IMR-90 (cell line): ENCODE data around the gene PROCA1.

Experiments
- BHLHE40 ChIP-seq: fragments of 150-350 bp; IDR thresholded peaks from 2 replicates; pipeline ENCODE4 v1.6.1; 2016; ENCODE audit warnings: mild to moderate bottlenecking, low read depth, low read length
- CEBPB ChIP-seq: IDR thresholded peaks from 2 replicates; pipeline ENCODE4 v1.6.1; 2012; ENCODE audit warnings: low read depth, low read length, improper control_type of control experiment
- CTCF ChIP-seq: conservative IDR thresholded peaks from 2 replicates; pipeline ENCODE4 v1.5.1; 2012; ENCODE audit warnings: mild to moderate bottlenecking, low read depth, low read length, improper control_type of control experiment
- ELK1 ChIP-seq: fragments of 150-350 bp; IDR thresholded peaks from 2 replicates; pipeline ENCODE4 v1.6.1; 2016; ENCODE audit warnings: low read depth, mild to moderate bottlenecking, low read length, moderate library complexity, borderline replicate concordance
- MAFK ChIP-seq: IDR thresholded peaks from 2 replicates; pipeline ENCODE4 v1.6.1; 2012; ENCODE audit warnings: low read depth, low read length, improper control_type of control experiment
- MAZ ChIP-seq: IDR thresholded peaks from 2 replicates; pipeline ENCODE4 v1.6.1; 2012; ENCODE audit warnings: low read depth, mild to moderate bottlenecking, low read length, improper control_type of control experiment, moderate library complexity, borderline replicate concordance
- NFE2L2 ChIP-seq: fragments of 150-350 bp; IDR thresholded peaks from 2 replicates; pipeline ENCODE4 v1.6.1; 2016; ENCODE audit warnings: low read depth, mild to moderate bottlenecking, low read length
- POLR2A ChIP-seq: IDR thresholded peaks from 2 replicates; pipeline ENCODE4 v1.6.1; 2012; ENCODE audit warnings: mild to moderate bottlenecking, low read depth, low read length
- RAD21 ChIP-seq: IDR thresholded peaks from 2 replicates; pipeline ENCODE4 v1.6.1; 2012; ENCODE audit warnings: low read length, improper control_type of control experiment
- RFX5 ChIP-seq: IDR thresholded peaks from 2 replicates; pipeline ENCODE4 v1.8.0; 2012; ENCODE audit warnings: low read depth, mild to moderate bottlenecking, low read length, moderate library complexity
- USF2 ChIP-seq: fragments of 150-350 bp; IDR thresholded peaks from 2 replicates; pipeline ENCODE4 v1.6.1; 2017; ENCODE audit warnings: mild to moderate bottlenecking, antibody characterized with exemption, low read length, low read depth

GRCh38 chr17:28750178-28751047, 38.7 kb upstream of the PROCA1 start:
- peak; percentile 100 for TF ChIP-seq CTCF
- peak; percentile 85 for TF ChIP-seq RAD21
- no peak for TF ChIP-seq ELK1
- TF ChIP-seq CEBPB = no peak
- TF ChIP-seq MAZ = peak; percentile 48; the same call in 1 of the 2 replicates
- TF ChIP-seq NFE2L2 = no peak
- no peak for TF ChIP-seq BHLHE40
- no peak for TF ChIP-seq MAFK
- TF ChIP-seq RFX5 = no peak
- no peak for TF ChIP-seq POLR2A
- no peak for TF ChIP-seq USF2
